Ectodermal cell (in vitro differentiated cells): ENCODE results near the gene PVALEF.

Source experiments
- H3K27ac ChIP-seq: 2 replicates; pipeline ENCODE4 v1.7.0; 2013; ENCODE audit warnings: mild to moderate bottlenecking, low read depth, low read length; ENCODE audit not compliant: insufficient read depth, poor library complexity, severe bottlenecking
- H3K27me3 ChIP-seq: 2 replicates; pipeline ENCODE4 v1.7.0; 2013; ENCODE audit warnings: mild to moderate bottlenecking, low read length; ENCODE audit not compliant: insufficient read depth, control insufficient read depth, poor library complexity, severe bottlenecking
- H3K36me3 ChIP-seq: one replicate; pipeline ENCODE4 v1.7.0; 2013; ENCODE audit warnings: low read length; ENCODE audit not compliant: control insufficient read depth, insufficient read depth
- H3K4me1 ChIP-seq: one replicate; pipeline ENCODE4 v1.7.0; 2013; ENCODE audit warnings: low read length; ENCODE audit not compliant: control insufficient read depth, insufficient read depth
- H3K4me3 ChIP-seq: 2 replicates; pipeline ENCODE4 v1.7.0; 2013; ENCODE audit warnings: low read depth, low read length, control low read depth; ENCODE audit not compliant: insufficient read depth
- H3K9me3 ChIP-seq: 2 replicates; pipeline ENCODE4 v1.7.0; 2013; ENCODE audit warnings: mild to moderate bottlenecking, low read length, moderate library complexity; ENCODE audit not compliant: control insufficient read depth
- WGBS, 2 experiments: methylation state at CpG; one replicate each; pipeline ENCODE4 v1.1.7; 2013; ENCODE audit warnings: missing lambda C conversion rate in 2 of 2; 5-methylcytosine and 5-hydroxymethylcytosine counted together

The PVALEF gene

DNA sequence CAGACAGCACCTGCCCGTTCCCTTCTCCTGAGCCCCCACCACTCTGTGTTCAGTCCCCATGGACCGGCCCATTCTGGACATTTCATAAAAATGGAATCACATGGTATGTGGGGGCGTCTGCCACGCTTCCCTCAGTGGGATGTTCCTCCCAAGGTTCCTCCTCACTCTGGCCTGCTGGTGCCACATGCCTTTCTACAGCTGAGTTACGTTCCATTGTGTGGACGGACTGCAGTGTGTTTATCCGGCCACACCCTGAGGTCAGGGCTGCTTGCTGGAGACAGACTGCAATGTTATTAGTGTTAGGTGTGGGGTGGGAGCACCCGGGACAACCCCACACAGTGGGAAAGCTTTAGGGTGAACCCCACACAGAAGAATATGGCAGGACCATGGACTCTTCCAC, 6.6 kb downstream of the PVALEF start:
- Histone ChIP-seq H3K27ac (no peak overlapping the region), H3K36me3 (no peaks in the 10 kb centered on the region), H3K9me3 (no peaks in the 10 kb centered on the region), H3K4me1 (no peaks in the 10 kb centered on the region), H3K4me3 (no peak overlapping the region), H3K27me3 (peaks cover 5% of the 10 kb centered on the region)
- WGBS, 2 experiments: 94 to 97% methylated on average over 8 of the region's 8 CpGs

- H3K27ac ChIP-seq: no peak overlapping the region
These were observed 7.9 kb downstream of the PVALEF start for GRCh38 chr17:81173052-81173761.

GRCh38 chr17:81173762-81174155, 8.5 kb downstream of the PVALEF start:
- 83 to 92% methylated on average over 1 of the region's 1 CpG for WGBS, 2 experiments

More at GRCh38 chr17:81173052-81173761, 7.9 kb downstream of the PVALEF start:
- H3K36me3 ChIP-seq: no peaks in the 10 kb centered on the region
- no peak overlapping the region for H3K4me3 ChIP-seq
- no peaks in the 10 kb centered on the region for H3K27me3 ChIP-seq
- H3K4me1 ChIP-seq: no peaks in the 10 kb centered on the region
- WGBS, 2 experiments: 93 to 94% methylated on average over 11 of the region's 11 CpGs
- H3K9me3 ChIP-seq: no peaks in the 10 kb centered on the region

DNA sequence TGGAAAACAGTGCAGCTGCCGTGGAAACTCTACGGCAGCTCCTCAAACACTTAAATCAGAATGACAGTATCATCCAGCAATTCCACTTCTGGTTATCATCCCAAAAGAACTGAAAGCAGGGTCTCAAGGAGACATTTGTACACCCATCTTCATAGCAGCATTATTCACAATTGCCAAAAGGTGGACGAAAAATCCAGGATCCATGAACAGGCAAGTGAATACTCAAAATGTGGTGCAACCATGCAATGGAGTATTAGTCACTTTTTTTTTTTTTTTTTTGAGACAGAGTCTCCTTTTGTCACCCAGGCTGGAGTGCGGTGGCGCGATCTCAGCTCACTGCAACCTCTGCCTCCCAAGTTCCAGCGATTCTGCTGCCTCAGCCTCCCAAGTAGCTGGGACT, 11.4 kb downstream of the PVALEF start:
- 94 to 99% methylated on average over 7 of the region's 7 CpGs for WGBS, 2 experiments
- Histone ChIP-seq H3K4me3 (no peak overlapping the region), H3K27ac (no peak overlapping the region), H3K36me3 (no peaks in the 10 kb centered on the region), H3K9me3 (no peaks in the 10 kb centered on the region), H3K4me1 (no peaks in the 10 kb centered on the region), H3K27me3 (no peaks in the 10 kb centered on the region)

More at GRCh38 chr17:81173762-81174155, 8.5 kb downstream of the PVALEF start:
- H3K36me3 ChIP-seq: no peaks in the 10 kb centered on the region
- no peak overlapping the region for H3K4me3 ChIP-seq
- H3K27me3 ChIP-seq: no peaks in the 10 kb centered on the region
- H3K9me3 ChIP-seq: no peaks in the 10 kb centered on the region
- H3K4me1 ChIP-seq: no peaks in the 10 kb centered on the region
- H3K27ac ChIP-seq: no peak overlapping the region

GRCh38 chr17:81178136-81179091, 13.1 kb downstream of the PVALEF start:
- Histone ChIP-seq H3K4me3 (no peak overlapping the region), H3K4me1 (no peaks in the 10 kb centered on the region), H3K9me3 (no peaks in the 10 kb centered on the region), H3K27me3 (no peaks in the 10 kb centered on the region), H3K36me3 (no peaks in the 10 kb centered on the region), H3K27ac (no peak overlapping the region)
- 90 to 91% methylated on average over 25 of the region's 25 CpGs for WGBS, 2 experiments

DNA sequence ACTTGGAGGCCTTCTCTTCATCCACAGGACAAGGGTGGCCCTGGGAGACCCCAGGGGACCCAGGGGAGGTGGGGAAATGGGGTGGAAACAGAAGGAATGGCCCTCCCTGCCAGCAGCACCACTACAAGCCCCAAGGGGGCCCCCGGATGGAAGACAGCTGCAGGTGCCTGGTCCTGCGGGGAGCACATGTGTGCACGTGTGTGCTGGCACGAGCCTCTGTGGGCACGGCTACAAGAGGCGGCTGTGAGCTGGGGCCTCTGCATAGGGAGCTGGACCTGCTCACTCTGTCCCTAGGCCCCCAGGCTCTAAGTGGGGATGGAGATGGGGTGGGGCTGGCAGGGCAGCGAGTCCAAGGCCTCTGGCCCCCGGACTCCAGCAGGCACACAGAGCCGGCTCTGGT, 13.9 kb downstream of the PVALEF start:
- no peaks in the 10 kb centered on the region for H3K36me3 ChIP-seq
- no peaks in the 10 kb centered on the region for H3K27me3 ChIP-seq
- no peak overlapping the region for H3K4me3 ChIP-seq
- WGBS, 2 experiments: 91 to 95% methylated on average over 9 of the region's 9 CpGs
- no peaks in the 10 kb centered on the region for H3K4me1 ChIP-seq
- no peaks in the 10 kb centered on the region for H3K9me3 ChIP-seq
- no peak overlapping the region for H3K27ac ChIP-seq

- Histone ChIP-seq H3K9me3 (no peaks in the 10 kb centered on the region), H3K36me3 (no peaks in the 10 kb centered on the region), H3K4me1 (peaks cover 4% of the 10 kb centered on the region), H3K4me3 (no peak overlapping the region), H3K27me3 (no peaks in the 10 kb centered on the region), H3K27ac (no peak overlapping the region)
- WGBS, 2 experiments: 92 to 94% methylated on average over 12 of the region's 12 CpGs
These were observed 14.6 kb downstream of the PVALEF start for GRCh38 chr17:81179861-81180260.

- Histone ChIP-seq H3K27ac (no peak overlapping the region), H3K9me3 (no peaks in the 10 kb centered on the region), H3K4me1 (peaks cover 10% of the 10 kb centered on the region), H3K4me3 (no peak overlapping the region), H3K27me3 (no peaks in the 10 kb centered on the region), H3K36me3 (no peaks in the 10 kb centered on the region)
- 96 to 97% methylated on average over 49 of the region's 49 CpGs for WGBS, 2 experiments
These were observed 15.8 kb downstream of the PVALEF start for GRCh38 chr17:81180836-81181810.

GRCh38 chr17:81181811-81182185, 16.5 kb downstream of the PVALEF start:
- no peaks in the 10 kb centered on the region for H3K9me3 ChIP-seq
- H3K4me1 ChIP-seq: peaks cover 10% of the 10 kb centered on the region
- H3K27ac ChIP-seq: no peak overlapping the region
- H3K27me3 ChIP-seq: no peaks in the 10 kb centered on the region
- no peaks in the 10 kb centered on the region for H3K36me3 ChIP-seq
- WGBS, 2 experiments: 94 to 95% methylated on average over 19 of the region's 19 CpGs
- H3K4me3 ChIP-seq: no peak overlapping the region
